COLO668 (cell line): Measurements from ENCODE around the gene KIF3B.
A peak's percentile ranks its signal among the peaks of the same experiment; 100 is the strongest.
"Not testable (repeated sequence)": the region's sequence is repeated elsewhere in the genome, so short reads cannot be mapped to it uniquely, and the experiment has no call there.

Source experiments
- DNase-seq: peaks from one replicate; lab custom pipeline; 2025; ENCODE audit not compliant: unreplicated experiment; lab: John Stamatoyannopoulos, UW

Gene KIF3B

GRCh38 chr20:32292548-32292947 lies 15.1 kb downstream of the KIF3B start:
- no peak for DNase-seq

- no peak for DNase-seq
These were observed 16.6 kb downstream of the KIF3B start for GRCh38 chr20:32294071-32294470.

- no peak for DNase-seq
These were observed 19.0 kb downstream of the KIF3B start for GRCh38 chr20:32296412-32296811.

GRCh38 chr20:32296819-32297420 lies 19.5 kb downstream of the KIF3B start:
- no peak for DNase-seq

GRCh38 chr20:32297439-32297838 lies 20.0 kb downstream of the KIF3B start:
- no peak for DNase-seq

GRCh38 chr20:32300647-32301046 lies 23.2 kb downstream of the KIF3B start:
- DNase-seq, result no peak

- DNase-seq, result no peak
These were observed 24.5 kb downstream of the KIF3B start for GRCh38 chr20:32301719-32302506.

GRCh38 chr20:32302507-32302872 lies 25.0 kb downstream of the KIF3B start:
- DNase-seq, result no peak

- DNase-seq, result no peak
These were observed 26.8 kb downstream of the KIF3B start for GRCh38 chr20:32304131-32304746.

- no peak for DNase-seq
These were observed 35.4 kb downstream of the KIF3B start for GRCh38 chr20:32312718-32313424.

GRCh38 chr20:32314768-32315167 lies 37.3 kb downstream of the KIF3B start:
- DNase-seq, result no peak

- no peak for DNase-seq
These were observed 37.9 kb downstream of the KIF3B start for GRCh38 chr20:32315399-32315798.

- DNase-seq, result no peak
These were observed 38.4 kb downstream of the KIF3B start for GRCh38 chr20:32315891-32316290.

GRCh38 chr20:32316667-32317066 lies 39.2 kb downstream of the KIF3B start:
- no peak for DNase-seq

GRCh38 chr20:32319100-32319499 lies 41.6 kb downstream of the KIF3B start:
- DNase-seq, result no peak

- no peak for DNase-seq
These were observed 42.9 kb downstream of the KIF3B start for GRCh38 chr20:32320305-32320704.

- DNase-seq, result no peak
These were observed 43.9 kb downstream of the KIF3B start for GRCh38 chr20:32321390-32321789.

GRCh38 chr20:32322260-32322659 lies 44.8 kb downstream of the KIF3B start:
- DNase-seq, result not testable (repeated sequence)

GRCh38 chr20:32323761-32324160 lies 46.3 kb downstream of the KIF3B start:
- DNase-seq, result not testable (repeated sequence)

GRCh38 chr20:32325706-32326503 lies 48.5 kb downstream of the KIF3B start:
- peak; percentile 68 for DNase-seq

GRCh38 chr20:32326504-32326845 lies 49.0 kb downstream of the KIF3B start:
- DNase-seq, result peak; percentile 64
